ENCODE measurements around the gene SLC30A1.
"Not testable (repeated sequence)": the region's sequence is repeated elsewhere in the genome, so short reads cannot be mapped to it uniquely, and the experiment has no call there.

SLC30A1 gene

GRCh38 chr1:211541720-211542477 is 37.1 kb downstream of the SLC30A1 start:
- DNase-seq: no peak

- no peak for DNase-seq
Measured at GRCh38 chr1:211541278-211541677, 37.7 kb downstream of the SLC30A1 start.

- not testable (repeated sequence) for DNase-seq
Measured at GRCh38 chr1:211540824-211541223, 38.1 kb downstream of the SLC30A1 start.

DNA sequence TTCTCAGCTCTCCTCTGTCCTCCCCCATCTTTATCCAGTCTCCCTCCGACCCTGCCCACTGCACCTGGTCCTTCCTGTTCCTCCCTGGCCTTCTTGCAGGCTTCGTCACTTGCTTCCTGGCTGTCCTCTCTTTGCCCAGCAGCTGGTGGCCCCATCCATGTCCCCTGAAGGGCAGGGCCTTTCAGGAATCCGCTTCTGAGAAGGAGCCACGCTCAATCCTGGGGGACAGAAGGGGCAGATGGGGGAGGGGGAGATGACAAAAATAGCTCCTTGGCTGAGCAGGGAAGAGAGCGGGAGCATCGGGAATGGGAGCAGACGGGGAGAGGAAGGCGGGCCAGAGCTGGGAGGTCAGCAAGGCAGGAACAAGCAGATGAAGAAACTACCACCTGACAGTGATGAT is 40.7 kb downstream of the SLC30A1 start:
- DNase-seq: no peak

DNA sequence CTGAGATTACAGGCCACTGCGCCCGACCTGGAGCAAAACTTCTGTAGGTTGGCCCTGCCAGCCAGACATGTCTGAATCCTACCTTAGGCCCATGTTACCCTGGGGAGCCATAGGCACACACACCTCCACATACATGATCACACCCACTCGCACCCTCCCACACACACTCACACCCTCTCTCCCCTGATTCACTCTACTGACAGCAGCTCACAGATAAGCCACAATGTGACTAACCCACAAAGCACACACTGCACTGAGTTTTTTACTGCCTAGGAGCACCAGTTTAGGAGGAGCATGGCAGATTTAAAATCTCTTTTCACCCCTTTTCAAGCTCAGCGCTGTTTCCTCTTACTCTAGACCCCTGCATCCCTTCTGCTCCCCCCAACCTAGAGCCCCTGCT is 41.7 kb downstream of the SLC30A1 start:
- DNase-seq: no peak

DNA sequence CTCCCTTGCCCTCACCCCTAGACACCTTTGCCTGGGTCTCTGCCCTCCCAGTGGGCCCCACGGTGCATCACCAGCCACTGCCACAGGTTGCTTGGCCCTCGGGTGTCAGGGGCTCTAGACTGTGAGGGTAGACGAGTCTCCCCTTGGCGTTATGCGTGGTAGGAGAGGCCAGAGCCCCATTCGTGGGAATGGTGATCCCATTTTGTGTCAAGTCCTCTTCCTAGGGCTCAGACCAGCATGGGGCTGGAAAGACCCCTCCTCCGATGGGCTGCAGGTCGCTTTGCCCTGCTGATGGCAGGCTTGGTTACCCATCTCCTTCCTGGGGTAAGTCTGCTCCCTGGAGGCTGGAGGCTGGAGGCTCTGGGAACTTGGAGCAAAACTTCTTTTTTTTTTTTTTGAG is 42.4 kb downstream of the SLC30A1 start:
- DNase-seq: no peak

DNA sequence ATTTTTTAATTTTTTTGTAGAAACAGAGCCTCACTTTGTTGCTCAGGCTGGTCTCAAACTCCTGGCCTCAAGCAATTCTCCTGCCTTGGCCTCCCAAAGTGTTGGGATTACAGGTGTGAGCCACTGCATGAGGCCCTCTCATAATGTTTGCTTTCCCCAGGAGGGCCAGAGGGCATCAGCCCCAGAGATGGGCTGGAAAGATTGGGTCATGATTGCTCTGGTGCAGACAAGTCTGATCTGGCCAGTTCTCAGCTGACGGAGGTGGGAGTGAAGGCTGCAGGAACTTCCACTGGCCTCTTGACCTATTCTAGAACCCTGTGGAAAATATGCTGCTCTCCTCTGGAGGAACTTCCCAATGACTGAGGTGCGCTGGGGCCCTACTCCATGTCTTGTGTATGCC is 43.6 kb downstream of the SLC30A1 start:
- DNase-seq: no peak

DNA sequence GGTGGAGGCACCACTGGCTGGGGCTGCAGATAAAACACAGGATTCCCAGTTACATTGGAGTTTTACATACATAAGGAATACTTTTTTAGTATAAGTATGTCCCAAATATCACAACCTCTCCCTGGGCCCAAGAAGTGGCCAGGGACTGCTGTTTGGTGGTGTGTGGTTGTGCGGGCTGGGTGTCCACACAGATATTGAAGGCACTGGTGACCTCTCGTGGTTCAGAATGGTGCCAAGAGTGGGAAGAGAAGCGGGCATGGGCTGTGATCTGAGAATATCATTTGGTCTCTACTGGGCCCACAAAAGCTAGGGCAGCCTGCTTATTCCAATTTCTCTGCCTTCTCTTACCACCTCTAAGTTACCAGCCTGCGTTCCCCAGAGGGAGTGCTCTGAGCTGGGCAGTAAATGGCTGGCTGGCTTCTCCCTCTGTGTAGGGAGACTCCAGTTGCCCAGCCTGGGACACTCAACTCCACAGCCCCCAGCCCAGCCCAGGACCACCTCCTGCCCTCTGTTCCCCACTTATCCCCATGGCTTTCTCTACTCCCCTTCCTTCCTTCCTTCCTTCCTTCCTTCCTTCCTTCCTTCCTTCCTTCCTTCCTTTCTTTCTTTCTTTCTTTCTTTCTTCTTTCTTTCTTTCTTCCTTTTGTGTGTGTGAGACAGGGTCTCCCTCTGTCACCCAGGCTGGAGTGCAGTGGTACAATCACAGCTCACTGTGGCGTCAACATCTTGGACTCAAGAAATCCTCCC is 44.2 kb downstream of the SLC30A1 start:
- DNase-seq: no peak

DNA sequence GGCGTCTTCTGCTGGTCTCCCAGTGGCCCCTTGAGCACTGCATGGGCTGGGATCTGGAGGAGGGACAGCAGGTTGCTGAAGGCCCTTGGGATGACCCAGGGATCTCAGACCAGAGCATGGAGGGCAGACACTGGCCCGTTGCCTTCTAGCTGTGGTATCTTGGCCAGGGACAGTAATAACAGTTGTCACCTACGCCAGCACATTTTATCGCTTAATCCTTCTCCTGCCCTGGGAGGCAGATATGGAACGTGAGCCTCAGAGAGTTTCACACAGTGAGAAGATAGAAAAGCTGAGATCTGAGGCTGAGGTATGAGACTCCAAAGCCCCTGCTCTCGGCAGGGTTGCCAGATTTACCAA is 46.9 kb downstream of the SLC30A1 start:
- DNase-seq: no peak

GRCh38 chr1:211531194-211532087 is 47.5 kb downstream of the SLC30A1 start:
- no peak for DNase-seq

GRCh38 chr1:211530102-211530501 is 48.9 kb downstream of the SLC30A1 start:
- DNase-seq: no peak

DNA sequence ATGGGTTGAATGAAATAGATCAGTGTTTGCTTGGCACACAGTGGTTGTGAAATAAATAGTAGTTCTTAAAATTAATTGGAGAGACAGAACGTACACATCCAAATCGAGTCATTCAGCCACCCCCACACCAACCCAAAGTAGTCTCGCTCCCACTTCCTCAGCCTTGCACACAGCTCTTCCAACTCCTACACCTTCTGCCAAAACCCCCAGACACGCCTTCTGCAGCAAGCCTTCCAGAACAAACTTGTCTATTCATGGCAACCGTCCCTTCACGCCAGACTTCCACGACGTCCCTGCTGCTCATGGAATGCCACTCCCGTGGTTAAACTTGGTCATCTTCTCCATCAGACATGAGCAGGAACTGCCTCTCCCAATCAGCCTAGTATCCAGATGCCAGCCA is 49.5 kb downstream of the SLC30A1 start:
- no peak for DNase-seq

GRCh38 chr1:211529011-211529410 is 50.0 kb downstream of the SLC30A1 start:
- DNase-seq: no peak

GRCh38 chr1:211527888-211528287 is 51.1 kb downstream of the SLC30A1 start:
- no peak for DNase-seq

DNA sequence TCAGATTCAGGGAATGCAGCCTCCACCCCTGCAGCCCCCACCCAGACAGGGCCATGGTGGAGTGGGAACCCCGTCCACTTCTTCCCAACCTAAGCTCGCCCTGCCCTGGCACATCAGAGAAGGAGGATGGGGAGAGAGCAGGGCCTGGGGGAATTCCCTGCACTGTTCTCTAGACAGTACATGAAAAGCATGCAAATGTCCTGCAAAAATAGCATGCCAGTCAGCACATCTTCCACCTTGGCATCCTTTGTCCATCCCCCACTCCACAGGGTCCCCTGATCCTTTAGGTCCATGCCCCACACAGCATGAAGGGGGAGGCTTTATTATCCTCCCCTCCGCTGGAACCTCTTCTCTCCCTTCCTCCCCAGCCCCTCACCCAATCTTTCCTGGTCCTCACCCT is 52.0 kb downstream of the SLC30A1 start:
- no peak for DNase-seq

DNA sequence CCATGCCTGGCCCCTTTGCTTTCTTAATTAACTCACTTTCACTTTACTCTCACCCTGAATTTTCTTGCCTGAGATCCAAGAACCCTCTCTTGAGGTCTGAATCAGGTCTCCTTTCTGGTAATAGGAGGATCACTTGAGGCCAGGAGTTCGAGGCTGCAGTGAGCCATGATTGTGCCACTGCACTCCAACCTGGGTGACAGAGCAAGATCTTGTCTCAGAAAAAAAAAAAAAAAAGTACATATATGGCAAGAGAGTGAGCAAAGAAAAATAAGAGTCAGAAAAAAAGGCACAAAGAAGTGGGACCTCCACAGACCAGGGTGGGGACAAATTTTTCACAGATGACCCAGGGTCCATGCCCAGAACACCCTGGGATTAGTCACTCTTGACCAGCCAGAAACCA is 52.9 kb downstream of the SLC30A1 start:
- no peak for DNase-seq

GRCh38 chr1:211525101-211525676 is 53.8 kb downstream of the SLC30A1 start:
- DNase-seq: no peak

- DNase-seq: no peak
Measured at GRCh38 chr1:211524521-211524920, 54.4 kb downstream of the SLC30A1 start.

GRCh38 chr1:211522804-211523203 is 56.2 kb downstream of the SLC30A1 start:
- DNase-seq: no peak

Data from CD4-positive, alpha-beta T cell treated with Interleukin-17A for 4 hours (primary cell).